Epithelial cell of prostate (primary cell): ENCODE results near the gene GNAZ.

Experiments used
- DNase-seq: peaks from one replicate; pipeline ENCODE4 v3.0.0-alpha.2; 2011; ENCODE audit warnings: low read depth, low spot score
- H3K27ac ChIP-seq: fragments of 450-650 bp; 2 replicates; pipeline ENCODE4 v1.5.1; 2017; ENCODE audit warnings: mild to moderate bottlenecking

GNAZ gene

DNA sequence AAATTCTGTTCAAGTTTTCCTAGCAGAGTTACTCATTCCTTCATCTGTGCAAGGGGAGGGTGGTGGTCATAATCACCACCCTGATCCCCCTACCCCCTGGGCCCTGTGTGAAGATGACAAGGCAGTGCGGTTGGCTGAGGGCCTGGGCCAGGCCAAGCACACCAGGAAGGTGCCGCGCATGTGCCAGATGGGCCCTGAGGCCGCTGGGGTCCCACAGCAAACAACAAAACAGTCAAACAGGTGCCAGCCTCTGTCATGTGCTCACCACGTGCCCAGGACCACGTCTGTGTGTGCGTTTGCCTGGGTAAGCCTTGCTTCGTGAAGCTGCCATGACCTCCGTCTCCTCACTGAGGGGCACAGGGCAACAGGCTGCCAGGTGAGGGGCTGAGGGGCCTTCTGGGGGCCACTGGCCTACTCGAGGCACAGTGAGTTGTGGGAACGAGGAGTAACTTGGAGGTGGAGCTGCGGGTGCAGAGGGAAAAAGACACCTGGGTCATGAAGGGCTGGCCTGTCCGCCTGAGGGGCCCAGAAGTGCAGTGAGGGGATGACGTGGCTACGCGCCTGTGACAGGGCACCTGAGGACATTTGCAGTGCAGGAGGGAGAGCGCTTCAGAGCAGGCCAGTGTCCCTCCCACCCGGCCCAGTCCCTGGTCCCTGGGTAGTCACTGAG is 45.6 kb downstream of the GNAZ start:
- H3K27ac ChIP-seq = no peak overlapping the region

DNA sequence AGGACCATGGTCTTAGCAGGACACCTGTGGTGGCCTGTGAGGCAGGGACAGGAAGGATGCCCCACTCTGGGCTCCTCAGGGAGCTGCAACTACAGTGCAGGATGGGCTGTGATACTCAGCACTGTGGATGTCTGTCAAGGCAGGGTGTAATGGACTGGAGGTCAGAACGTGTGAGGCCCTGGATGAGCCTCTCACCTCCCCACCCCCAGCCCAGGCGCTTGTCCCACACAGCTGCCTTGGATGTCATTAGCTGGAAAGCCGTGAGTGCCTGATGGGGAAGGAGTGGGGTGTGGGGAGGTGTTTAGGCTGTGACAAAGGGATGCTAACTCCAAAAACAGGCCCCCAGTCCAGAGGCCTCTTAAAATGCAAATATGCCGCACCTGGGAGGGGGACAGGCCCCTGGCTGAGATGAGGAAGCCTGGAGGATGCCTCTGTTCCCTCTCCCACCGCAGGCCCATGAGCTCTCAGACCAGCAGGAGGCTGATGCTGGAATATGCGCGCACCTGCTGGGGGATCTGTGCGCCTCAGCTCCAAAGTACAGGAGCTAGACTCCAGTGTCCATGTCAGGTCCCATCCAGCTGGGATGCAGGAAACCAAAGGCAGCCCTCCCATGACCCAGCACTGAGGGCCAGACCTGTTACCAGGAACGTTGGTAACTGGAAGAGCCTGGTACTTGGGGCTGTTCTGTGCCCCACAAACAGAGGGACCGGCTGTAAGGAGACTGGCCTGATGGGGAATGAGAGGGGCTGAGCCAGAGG is 46.4 kb downstream of the GNAZ start:
- DNase-seq = no peak
- H3K27ac ChIP-seq = no peak overlapping the region

More for the DNA sequence above, 45.6 kb downstream of the GNAZ start:
- DNase-seq = no peak

DNA sequence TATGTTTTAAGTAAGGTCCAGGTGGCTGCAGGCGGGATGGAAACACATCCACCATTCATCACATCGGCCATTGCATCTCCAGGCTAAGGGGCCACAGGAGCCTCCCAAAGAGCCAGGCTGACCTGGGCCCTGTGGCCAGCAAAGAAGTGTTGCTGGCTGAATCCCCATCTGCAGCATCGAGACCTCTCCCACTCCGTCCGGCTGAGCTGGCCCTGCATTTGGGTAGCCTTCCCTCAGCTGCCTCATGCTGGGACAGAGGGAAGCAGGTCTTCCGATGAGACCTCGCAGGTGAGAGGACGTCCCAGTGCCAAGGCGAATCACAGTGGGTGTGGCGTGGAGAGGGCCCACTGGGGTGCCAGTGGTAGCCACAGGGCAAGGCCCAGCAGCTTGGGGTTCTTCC is 47.0 kb downstream of the GNAZ start:
- H3K27ac ChIP-seq = no peak overlapping the region
- no peak for DNase-seq

DNA sequence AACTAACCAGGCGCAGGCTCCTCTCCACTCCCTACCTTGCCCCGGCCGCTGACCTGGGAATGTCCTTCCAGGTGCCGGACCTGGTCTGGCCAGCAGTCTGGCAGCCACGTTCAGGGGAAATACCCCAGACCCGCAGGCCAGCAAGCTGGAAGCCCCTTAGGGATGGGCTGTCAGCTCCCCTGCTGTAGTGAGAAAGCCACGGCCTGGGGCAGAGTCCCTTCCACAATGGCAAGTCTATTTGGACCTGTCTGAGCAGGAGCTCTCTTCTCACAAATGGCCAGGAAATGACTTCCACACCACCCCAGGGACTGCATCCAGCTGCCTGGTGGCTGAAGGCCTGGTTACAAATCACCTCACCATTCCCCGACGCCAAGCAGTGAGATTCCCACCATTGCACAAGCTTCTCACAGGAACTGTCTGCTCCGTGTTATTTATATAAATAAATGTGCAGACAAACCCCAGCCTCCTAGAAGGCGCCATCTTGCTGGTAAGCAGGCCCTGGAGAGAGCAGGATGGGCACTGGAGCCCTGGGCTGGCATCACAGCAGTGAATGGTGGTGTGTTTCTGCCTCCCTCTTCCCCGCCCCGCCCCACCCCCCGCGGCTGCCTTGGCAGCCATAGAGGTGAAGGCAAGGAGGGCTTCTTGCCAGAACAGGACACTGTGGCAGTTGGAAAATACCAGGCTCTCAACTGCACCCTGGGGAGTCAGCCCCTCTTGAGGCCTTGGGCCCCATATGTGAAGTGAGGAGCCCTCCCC is 47.8 kb downstream of the GNAZ start:
- H3K27ac ChIP-seq = no peak overlapping the region
- DNase-seq = no peak

DNA sequence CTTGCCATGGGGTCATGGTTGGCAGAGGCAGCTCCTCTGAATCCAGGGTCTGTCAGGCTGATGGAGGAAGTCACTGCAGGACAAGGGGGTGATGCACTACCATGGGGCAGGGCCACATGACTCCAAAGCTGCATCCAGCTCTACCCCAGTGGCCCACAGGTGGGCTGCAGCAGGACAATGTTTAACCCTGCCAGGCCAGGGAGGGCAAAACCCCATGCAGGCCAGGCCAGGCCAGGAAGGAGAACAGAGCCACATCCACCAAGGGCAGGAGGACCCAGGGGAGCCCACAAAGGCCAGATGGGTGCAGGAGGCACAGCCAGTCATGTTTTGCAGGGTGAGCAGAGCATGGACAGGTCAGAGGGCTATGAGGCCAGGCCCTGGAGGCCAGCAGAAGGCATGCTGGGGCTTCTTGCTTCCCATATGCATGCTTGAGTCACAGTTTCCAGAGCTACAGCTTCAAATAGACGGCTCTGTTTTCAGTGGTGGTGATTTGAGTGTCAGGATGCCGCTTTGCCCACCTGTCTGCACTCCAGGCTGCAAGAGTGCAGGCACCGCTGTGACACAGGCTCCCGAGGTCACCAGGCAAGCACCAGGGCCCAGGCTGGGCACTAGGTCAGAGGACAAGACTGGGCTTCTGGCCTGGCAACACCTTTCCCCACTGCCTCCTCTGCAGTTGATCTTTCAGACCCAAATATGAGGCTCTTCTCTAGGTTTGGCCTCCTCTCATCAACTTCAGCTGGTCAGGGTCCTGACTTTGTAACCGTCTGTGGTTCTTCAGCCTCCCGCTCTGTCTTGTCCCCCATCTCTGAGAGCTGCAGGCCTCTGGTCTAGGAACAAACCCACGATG is 48.6 kb downstream of the GNAZ start:
- DNase-seq = no peak
- no peak overlapping the region for H3K27ac ChIP-seq

DNA sequence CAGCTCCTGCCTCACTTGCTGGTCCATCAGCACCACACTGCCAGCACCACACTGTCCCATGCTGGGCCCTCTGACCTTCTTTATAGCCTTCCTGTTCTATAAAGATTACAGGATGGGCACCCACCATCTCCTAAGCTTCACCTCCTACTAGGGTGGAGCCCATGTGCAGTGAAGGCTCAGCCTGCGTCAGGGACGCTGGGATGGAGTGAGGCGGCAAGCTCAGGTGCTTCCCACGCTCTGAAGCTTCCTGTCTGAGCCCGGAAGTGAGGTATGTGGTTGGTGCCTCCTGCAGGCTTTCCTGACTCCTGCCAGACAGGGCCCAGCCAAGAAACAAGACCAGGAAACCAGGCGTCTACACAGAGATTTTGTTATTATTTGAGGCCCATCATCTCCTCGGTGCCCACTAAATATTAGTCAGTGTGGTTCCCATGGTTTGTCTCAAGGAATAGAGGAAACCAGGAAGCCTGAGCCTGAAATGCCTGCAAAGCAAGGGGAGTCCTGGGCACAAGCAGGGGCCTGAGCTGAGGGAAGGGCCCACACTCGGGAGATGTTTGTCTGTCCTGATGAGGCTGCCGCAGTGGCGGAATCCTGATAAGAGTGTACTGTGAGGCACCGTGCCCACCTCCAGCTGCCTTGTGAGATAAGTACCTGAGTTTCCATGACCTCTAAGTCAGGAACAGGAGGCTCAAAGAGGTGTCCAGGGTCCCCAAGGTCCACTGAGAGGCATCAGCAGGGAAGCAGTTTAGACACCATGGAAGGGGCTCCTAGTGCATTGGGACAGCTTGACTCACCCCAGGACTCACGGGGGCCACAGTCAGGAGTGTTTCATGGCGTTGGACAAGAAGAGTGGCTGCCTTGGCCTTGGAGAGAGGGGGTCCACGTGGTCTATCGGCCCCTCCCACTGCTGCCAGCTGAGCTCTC is 49.4 kb downstream of the GNAZ start:
- DNase-seq = no peak
- no peak overlapping the region for H3K27ac ChIP-seq

DNA sequence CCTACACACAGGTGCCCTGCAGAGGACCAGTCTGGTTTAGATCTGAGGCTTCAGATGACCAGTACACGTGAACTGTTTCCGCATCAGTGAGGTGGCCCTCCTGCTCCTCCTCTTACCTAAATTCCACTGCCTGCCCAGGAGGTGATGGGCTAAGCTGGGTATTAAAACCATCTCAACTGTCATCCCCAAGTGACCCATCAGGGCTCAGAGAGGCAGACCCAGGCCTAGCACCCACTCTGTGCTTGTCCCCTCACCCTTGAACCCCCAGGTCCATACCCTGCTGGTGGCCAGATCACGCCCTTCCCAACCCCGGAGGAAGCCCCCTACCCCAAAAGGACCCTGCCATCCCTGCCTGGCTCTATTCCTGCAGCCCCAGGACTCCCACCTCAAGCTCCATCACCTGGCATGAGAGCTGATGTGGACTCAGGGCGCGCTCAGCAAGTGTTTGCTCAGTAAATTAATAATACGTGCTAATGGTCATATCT is 50.1 kb downstream of the GNAZ start:
- DNase-seq = no peak
- no peak overlapping the region for H3K27ac ChIP-seq

DNA sequence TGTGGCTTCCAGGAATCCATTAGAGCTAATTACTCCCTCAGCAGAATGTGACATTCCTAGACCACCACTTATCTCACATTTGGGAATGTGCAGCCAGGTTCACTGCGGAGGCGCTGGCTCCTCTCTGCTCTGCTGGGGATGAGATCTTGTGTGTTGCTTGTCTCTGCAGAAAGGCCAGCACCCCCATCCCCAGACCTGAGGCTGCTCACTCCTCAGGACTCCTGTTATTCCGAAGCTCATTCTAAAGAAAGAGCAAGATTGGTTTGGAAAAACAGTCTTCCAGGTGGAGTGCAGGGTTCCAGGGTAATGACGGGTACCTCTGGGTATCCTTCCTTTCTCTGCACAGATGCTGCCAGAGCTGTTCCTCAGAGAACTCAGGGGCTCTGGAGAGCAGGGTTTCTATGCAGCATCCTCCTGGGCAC is 50.7 kb downstream of the GNAZ start:
- no peak for DNase-seq
- no peak overlapping the region for H3K27ac ChIP-seq

DNA sequence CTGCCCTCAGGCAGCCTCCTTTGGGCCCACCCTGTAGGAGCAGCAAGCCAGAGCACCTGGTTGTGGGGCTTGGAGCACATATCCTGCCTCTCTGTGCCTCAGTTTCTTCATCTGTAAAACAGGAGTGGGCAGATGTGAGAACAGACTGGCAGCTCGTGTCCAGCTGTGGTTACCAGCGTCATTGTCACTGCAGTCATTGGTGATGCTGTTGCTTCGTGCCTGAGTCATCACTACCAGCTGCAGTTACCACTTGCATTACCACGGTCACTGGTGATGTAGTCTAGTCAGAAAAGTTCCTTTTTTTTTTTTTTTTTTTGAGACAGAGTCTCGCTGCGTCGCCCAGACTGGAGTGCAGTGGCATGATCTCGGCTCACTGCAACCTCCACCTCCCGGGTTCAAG is 51.1 kb downstream of the GNAZ start:
- no peak overlapping the region for H3K27ac ChIP-seq
- DNase-seq = no peak

DNA sequence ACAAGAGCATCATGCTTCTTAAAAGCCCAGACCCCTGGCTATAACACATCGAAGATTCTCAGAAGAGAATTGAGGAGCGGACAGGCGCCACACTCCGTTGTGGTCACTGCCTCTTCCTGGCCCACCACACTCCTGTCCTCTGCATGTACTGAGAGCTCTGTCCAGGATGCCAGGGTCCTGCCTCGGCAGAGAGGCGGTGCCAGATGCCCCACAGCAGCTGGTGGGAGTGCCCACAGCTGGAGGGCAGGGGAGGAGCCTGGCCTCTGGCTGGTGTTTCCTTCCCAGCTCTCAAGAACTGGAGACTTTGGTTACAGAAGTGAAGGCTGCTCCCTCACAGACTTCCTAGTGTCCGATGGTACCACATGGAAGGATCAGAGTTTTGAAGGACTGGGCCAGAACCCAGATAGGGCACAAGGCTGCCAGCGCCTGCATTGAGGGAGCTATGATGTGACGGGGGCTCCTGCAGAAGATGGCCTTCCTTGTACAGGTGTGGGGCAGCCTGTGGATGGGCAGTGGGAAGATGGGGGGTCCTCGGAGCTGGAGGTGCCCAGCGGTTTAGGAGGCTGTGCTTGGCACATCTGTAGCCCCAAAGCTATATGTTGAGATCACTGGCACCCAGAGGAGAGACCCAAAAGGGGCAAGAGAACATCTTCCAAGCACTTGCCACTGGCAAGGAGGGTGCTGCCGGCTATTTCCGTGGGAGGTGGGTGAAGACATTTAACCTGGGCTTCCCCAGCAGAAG is 52.1 kb downstream of the GNAZ start:
- no peak for DNase-seq
- H3K27ac ChIP-seq = no peak overlapping the region

DNA sequence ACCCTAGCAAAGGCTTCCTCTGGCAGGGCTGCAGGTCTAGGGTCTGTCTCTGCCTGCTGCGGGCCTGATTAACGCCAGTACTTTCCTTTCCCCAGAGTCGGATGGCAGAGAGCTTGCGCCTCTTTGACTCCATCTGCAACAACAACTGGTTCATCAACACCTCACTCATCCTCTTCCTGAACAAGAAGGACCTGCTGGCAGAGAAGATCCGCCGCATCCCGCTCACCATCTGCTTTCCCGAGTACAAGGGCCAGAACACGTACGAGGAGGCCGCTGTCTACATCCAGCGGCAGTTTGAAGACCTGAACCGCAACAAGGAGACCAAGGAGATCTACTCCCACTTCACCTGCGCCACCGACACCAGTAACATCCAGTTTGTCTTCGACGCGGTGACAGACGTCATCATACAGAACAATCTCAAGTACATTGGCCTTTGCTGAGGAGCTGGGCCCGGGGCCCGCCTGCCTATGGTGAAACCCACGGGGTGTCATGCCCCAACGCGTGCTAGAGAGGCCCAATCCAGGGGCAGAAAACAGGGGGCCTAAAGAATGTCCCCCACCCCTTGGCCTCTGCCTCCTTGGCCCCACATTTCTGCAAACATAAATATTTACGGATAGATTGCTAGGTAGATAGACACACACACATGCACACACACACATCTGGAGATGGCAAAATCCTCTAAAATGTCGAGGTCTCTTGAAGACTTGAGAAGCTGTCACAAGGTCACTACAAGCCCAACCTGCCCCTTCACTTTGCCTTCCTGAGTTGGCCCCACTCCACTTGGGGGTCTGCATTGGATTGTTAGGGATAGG is 52.9 kb downstream of the GNAZ start:
- DNase-seq = no peak
- H3K27ac ChIP-seq = no peak overlapping the region

DNA sequence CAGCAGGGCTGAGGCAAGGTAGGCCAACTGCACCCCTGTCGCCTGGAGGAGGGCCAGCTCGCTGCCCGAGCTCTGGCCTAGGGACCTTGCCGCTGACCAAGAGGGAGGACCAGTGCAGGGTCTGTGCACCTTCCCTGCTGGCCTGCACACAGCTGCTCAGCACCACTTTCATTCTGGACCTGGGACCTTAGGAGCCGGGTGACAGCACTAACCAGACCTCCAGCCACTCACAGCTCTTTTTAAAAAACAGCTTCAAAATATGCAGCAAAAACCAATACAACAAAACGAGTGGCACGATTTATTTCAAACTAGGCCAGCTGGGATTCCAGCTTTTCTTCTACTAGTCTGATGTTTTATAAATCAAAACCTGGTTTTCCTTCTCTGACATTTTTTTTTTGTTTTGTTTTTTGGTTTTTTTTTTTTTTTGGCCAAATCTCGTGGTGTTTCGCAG is 53.5 kb downstream of the GNAZ start:
- DNase-seq = no peak
- H3K27ac ChIP-seq = no peak overlapping the region

DNA sequence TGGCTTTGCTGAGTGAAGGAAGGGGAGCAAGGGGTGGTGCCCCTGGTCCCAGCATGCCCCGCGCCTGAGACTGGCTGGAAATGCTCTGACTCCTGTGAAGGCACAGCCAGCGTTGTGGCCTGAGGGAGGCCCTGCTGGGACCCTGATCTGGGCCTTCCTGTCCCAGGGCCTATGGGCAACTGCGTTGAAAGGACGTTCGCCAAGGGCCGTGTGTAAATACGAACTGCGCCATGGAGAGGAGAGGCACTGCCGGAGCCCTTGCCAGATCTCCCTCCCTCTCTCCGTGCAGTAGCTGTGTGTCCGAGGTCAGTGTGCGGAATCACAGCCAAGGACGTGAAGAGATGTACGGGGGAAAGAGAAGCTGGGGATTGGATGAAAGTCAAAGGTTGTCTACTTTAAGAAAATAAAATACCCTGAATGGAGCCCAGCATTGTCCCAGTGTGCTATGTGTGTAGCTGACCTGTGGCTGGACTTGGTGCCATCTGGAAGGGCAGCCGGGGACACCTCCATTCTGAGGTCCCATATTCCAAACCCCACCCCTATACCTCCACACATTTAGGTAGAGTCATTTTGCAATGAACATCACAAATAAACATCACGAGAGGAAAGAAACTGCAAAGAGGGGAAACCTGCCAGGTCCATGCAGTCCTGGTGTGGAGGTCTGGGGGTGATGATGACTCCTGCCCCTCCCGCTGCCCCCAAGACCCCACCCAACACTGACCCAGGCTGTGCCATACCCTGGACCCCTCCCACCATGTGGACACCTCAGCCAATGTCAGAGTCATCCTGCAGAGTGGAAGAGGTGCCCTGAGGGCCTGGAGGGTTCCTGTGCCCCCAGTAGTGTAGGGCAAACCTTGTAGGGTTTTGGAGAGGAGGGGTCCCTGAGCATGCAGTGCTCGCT is 54.5 kb downstream of the GNAZ start:
- no peak overlapping the region for H3K27ac ChIP-seq
- DNase-seq = no peak

DNA sequence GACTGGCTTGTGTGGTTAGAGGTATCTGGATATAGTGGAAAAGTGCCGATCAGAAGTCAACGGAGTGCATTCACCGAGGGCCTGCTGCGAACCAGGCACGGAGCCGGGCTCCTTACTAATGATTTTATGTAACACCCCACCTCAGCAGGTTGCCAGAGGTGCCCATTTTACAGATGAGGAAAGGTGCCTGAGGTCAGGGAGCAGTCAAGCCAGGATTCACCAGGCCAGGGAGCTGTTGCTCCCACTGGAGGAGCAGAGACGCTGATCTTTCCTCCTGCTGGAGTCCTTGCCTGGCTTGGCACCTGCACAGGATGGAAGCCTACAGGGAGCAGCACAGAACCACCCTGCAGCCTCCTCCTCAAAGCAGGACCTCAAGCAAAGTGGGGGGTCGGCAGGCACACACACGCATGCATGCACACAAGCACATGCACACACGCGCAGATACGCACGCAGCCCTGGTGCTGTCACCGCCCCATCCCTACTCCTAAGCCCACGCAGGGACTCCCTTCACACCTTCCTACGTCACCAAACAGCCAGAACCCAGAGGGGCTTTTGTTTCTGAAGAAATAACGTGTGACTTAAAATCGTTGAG is 55.3 kb downstream of the GNAZ start:
- DNase-seq = no peak
- no peak overlapping the region for H3K27ac ChIP-seq

DNA sequence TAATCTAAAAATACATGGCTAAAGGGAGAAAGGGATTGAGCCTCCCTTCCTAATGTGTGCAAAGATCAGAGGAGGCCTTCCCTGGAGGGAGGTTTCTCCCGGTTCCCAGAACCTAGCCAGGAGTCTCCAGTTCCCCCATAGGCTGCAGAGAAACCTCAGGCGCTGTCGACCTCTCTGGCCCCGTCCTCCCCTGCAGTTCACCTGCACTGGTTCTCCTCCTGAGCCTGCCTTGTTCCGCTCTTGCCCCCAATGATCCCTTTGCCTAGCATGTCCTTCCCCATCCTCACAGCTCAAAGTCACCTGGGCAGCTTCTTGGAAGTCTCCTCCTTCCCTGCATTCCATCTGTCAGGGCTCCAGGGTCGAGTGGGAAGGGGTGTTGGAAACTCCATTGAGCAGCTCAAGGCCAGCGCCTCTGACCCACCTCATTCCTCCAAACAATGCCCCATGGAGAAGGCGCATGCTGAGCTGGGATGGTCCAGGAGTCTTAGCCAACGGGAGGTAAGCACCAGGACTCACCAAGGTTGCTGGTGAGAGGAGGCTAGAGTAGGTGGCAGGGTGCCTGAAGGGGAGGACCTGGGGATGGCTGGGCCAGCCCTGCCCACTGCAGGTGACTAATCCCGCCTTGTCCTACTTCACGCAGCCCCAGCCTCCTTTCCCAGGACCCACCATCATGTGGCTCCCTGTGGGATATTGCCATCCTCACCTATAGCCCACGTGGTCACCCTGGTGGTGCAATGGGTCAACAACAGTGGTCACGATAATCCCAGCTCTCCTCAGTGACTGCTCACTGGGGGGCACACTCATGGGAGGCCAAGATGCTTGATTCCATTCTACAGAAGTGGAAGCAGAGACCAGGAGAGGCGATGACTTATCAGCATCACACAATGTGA is 56.1 kb downstream of the GNAZ start:
- H3K27ac ChIP-seq = no peak overlapping the region
- DNase-seq = no peak
